Ovary (tissue), 9 donors: Measurements from ENCODE around the gene ISG20. TPM values are rescaled to one million over a fixed set of nuclear protein-coding genes. Genes with fewer than 3 reads are reported as not detected.
A peak's percentile ranks its signal among the peaks of the same experiment; 100 is the strongest.
"Not testable (repeated sequence)": the region's sequence is repeated elsewhere in the genome, so short reads cannot be mapped to it uniquely, and the experiment has no call there.

Experiments used
- DNase-seq, 5 donors: peaks; one replicate each; pipeline ENCODE4 v3.0.0-alpha.2; 2019 to 2020
- H3K27ac ChIP-seq, 2 donors: fragments of 200-600 bp; one replicate each; pipeline versions ENCODE4 v1.5.1 to v1.8.0; 2019 to 2022
- H3K27me3 ChIP-seq: fragments of 200-600 bp; one replicate; pipeline ENCODE4 v1.8.0; 2022
- H3K36me3 ChIP-seq: fragments of 200-600 bp; sonication (generic); one replicate; pipeline ENCODE4 v1.5.1; 2019
- H3K4me1 ChIP-seq: one replicate; pipeline ENCODE4 v1.8.1; 2013; ENCODE audit warnings: mild to moderate bottlenecking, moderate library complexity; ENCODE audit not compliant: insufficient read depth
- H3K4me3 ChIP-seq: fragments of 200-600 bp; sonication (generic); one replicate; pipeline ENCODE4 v1.5.1; 2017
- H3K9me3 ChIP-seq, 2 donors: fragments of 200-600 bp in 1 of 2; sonication (generic) in 1 of 2; one replicate each; pipeline versions ENCODE4 v1.5.1 to v1.8.1; 2013 to 2019; ENCODE audit warnings: mild to moderate bottlenecking in 1 of 2, moderate library complexity in 1 of 2
- CTCF ChIP-seq, 3 donors: fragments of 450-650 bp in 2 of 3; fragments of 200-600 bp in 1 of 3; IDR thresholded peaks; one replicate each; pipeline versions ENCODE4 v1.5.1 to v1.8.0; 2016 to 2022; ENCODE audit warnings: antibody characterized with exemption in 3 of 3, mild to moderate bottlenecking in 1 of 3
- EP300 ChIP-seq: sonication (generic); formaldehyde crosslinking; IDR thresholded peaks from one replicate; pipeline ENCODE4 v1.6.1; 2017; ENCODE audit warnings: antibody characterized with exemption
- POLR2A ChIP-seq: fragments of 450-650 bp; IDR thresholded peaks from one replicate; pipeline ENCODE4 v1.6.1; 2017; ENCODE audit warnings: antibody characterized with exemption, mild to moderate bottlenecking, moderate library complexity
- WGBS, 3 donors: extraction: QIAGEN DNeasy Blood & Tissue Kit in 1 of 3; methylation state at CpG; one replicate each; pipeline versions ENCODE4 v1.1.5 to v1.1.7; 2013 to 2017; 5-methylcytosine and 5-hydroxymethylcytosine counted together
- intact Hi-C, 4 donors: fragments of 100-400 bp; cut with DNase I; formaldehyde crosslinking; loops; one replicate each; pipeline versions ENCODE4 v1.11.0 to v1.15.1; 2022 to 2023
- polyA plus RNA-seq, 2 donors: library from polyadenylated mRNA; stranded (reverse); fragments of 200-250 nt in 1 of 2; fragments of 350-450 nt in 1 of 2; fragmentation: Illumina TruSeq in 1 of 2; extraction: RNeasy Lipid Tissue Mini Kit (QIAGEN cat#74804) in 1 of 2; gene quantifications; one replicate each; pipeline ENCODE4 v1.2.3, GENCODE V29; 2013 to 2014
- total RNA-seq, 7 donors: library from RNA; depleted of rRNA in 2 of 7; stranded (reverse); fragments of >200 nt in 2 of 7; fragmentation: NEBNext Ultra II Directional in 3 of 7; extraction: Animal tissue kit (Norgen Biotek cat#: 25700) in 3 of 7; gene quantifications; one replicate each; pipeline versions ENCODE4 v1.1.0 to v1.2.4, GENCODE V29; 2016 to 2023
- donor health status: DM: no; HTN: no; CAD: no; lungs with moderate emphysema.
- donor health status: DM: no; HTN: no; CAD: no.
- donor health status: Bipolar disorder and iron deficiency.
- donor health status: DM: yes; HTN: yes; CAD: no.
- donor health status: DM: no; HTN: no; CAD: no.
- donor health status: DM: yes; HTN: yes; CAD: no.

The ISG20 gene
- total and polyA plus RNA-seq, 9 donors = 0.88 to 58.6 (median 14.5) TPM

GRCh38 chr15:88636654-88637053 lies 2.2 kb upstream of the ISG20 start:
- no peak overlapping the region for H3K27ac ChIP-seq
- H3K9me3 ChIP-seq = no peaks in the 10 kb centered on the region
- peak in 1 of 5 donors; percentile 26 for DNase-seq
- TF ChIP-seq EP300 = no peak
- TF ChIP-seq CTCF (IDR thresholded peaks at IDR 0.05) = no peak
- TF ChIP-seq POLR2A = no peak
- intact Hi-C loops = no loop called here
- H3K4me1 ChIP-seq = peaks cover 8% of the 10 kb centered on the region
- H3K27me3 ChIP-seq = no peaks in the 10 kb centered on the region
- H3K4me3 ChIP-seq = no peak overlapping the region
- WGBS, 3 donors = 72 to 74% (median 72%) methylated on average over 5 of the region's 5 CpGs
- no peaks in the 10 kb centered on the region for H3K36me3 ChIP-seq

- H3K36me3 ChIP-seq = no peaks in the 10 kb centered on the region
- 71 to 80% (median 72%) methylated on average over 7 of the region's 7 CpGs for WGBS, 3 donors
- no peaks in the 10 kb centered on the region for H3K9me3 ChIP-seq
- DNase-seq = peak in 1 of 5 donors; percentile 27
- H3K27me3 ChIP-seq = no peaks in the 10 kb centered on the region
- intact Hi-C loops = no loop called here
- peak overlapping the region in 1 of 2 donors; percentile 98 for H3K27ac ChIP-seq
- H3K4me1 ChIP-seq = peaks cover 8% of the 10 kb centered on the region
- no peak for TF ChIP-seq EP300
- TF ChIP-seq CTCF (IDR thresholded peaks at IDR 0.05) = no peak
- TF ChIP-seq POLR2A = no peak
- no peak overlapping the region for H3K4me3 ChIP-seq
Measured at GRCh38 chr15:88637436-88637835, 1.4 kb upstream of the ISG20 start.

DNA sequence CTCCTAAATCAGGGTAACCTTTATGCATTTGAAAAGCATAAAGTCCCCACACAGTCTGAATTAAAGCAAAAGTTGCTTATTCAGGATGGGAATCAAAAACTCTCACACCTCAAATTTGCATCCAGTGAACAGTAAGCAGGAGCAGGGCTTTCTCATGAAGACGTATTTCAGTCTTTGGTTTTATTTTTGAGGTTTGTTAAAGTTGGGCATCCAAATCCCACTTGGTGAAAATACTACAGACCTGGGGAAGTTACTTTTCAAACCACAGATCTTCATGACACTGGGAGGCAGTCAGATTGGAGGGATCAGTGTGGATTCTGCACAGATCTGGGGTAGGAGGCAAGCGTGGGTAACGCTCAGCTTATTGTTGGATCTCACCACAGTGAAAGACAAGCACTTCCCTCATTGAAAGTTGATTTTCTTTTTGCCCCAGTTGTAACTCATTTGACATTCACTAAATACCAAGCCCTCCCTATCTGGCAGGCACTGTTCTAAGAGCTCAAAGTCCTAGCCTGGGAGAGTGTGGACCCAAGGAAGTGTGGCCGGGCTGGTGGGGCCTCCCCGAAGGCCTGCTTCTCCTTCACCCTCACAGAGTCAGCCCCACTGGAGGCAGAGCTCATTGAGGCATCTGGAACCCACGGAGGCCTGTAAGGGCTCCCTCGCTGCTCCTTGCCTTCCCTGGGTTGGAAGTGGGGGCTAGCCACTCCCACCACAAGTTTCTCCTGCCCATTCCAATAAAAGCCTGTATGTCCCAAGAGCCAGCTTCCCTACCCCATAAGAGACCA lies 783 bp upstream of the ISG20 start:
- peak in 1 of 5 donors; percentile 63 for DNase-seq
- H3K4me1 ChIP-seq = peaks cover 8% of the 10 kb centered on the region
- peak overlapping the region; percentile 93 to 98 for H3K27ac ChIP-seq
- H3K9me3 ChIP-seq = no peaks in the 10 kb centered on the region
- intact Hi-C loops = no loop called here
- H3K27me3 ChIP-seq = no peaks in the 10 kb centered on the region
- TF ChIP-seq POLR2A = no peak
- H3K36me3 ChIP-seq = no peaks in the 10 kb centered on the region
- H3K4me3 ChIP-seq = peak overlapping the region; percentile 44
- WGBS, 3 donors = 54 to 55% (median 54%) methylated on average over 7 of the region's 7 CpGs

DNA sequence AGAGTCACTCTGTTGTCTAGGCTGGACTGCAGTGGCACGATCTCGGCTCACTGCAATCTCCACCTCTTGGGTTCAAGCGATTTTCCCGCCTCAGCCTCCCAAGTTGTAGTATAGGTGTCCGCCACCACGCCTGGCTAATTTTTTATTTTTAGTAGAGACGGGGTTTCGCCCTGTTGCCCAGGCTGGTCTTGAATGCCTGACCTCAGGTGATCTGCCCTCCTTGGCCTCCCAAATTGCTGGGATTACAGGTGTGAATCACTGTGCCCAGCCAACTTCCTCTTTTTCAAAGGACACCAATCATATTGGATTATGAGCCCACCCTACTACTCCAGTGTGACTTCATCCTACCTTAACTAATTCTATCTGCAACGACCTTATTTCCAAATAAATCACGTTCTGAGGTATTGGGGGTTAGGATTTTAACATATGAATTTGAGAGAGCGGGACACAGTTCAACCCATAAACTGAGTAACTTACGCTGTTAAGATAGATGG lies 3.2 kb downstream of the ISG20 start:
- H3K36me3 ChIP-seq = no peaks in the 10 kb centered on the region
- TF ChIP-seq POLR2A = no peak
- TF ChIP-seq EP300 = no peak
- no peak for TF ChIP-seq CTCF (IDR thresholded peaks at IDR 0.05)
- H3K9me3 ChIP-seq = no peaks in the 10 kb centered on the region
- whole genome bisulfite sequencing, 3 donors = 92 to 95% (median 93%) methylated on average over 12 of the region's 12 CpGs
- H3K27me3 ChIP-seq = no peaks in the 10 kb centered on the region
- no peak overlapping the region for H3K4me3 ChIP-seq
- intact Hi-C loops = no loop called here
- H3K27ac ChIP-seq = no peak overlapping the region
- H3K4me1 ChIP-seq = peaks cover 8% of the 10 kb centered on the region
- peak in 1 of 5 donors; percentile 10 for DNase-seq

- H3K4me1 ChIP-seq, H3K36me3 ChIP-seq, H3K9me3 ChIP-seq, intact Hi-C loops, H3K4me3 ChIP-seq, H3K27me3 ChIP-seq, H3K27ac ChIP-seq: not testable (repeated sequence)
- 94 to 96% (median 94%) methylated on average over 11 of the region's 11 CpGs for WGBS, 3 donors
- DNase-seq = peak in 1 of 5 donors; percentile 4
Measured at GRCh38 chr15:88642514-88642913, 3.7 kb downstream of the ISG20 start.
